ENCODE results near the gene EIF4E3. TPM values are rescaled to one million over a fixed set of nuclear protein-coding genes. Genes with fewer than 3 reads are reported as not detected.

EIF4E3 gene
- total RNA-seq, 2 experiments from 2014 or later = 48.2 to 50.4 TPM

DNA sequence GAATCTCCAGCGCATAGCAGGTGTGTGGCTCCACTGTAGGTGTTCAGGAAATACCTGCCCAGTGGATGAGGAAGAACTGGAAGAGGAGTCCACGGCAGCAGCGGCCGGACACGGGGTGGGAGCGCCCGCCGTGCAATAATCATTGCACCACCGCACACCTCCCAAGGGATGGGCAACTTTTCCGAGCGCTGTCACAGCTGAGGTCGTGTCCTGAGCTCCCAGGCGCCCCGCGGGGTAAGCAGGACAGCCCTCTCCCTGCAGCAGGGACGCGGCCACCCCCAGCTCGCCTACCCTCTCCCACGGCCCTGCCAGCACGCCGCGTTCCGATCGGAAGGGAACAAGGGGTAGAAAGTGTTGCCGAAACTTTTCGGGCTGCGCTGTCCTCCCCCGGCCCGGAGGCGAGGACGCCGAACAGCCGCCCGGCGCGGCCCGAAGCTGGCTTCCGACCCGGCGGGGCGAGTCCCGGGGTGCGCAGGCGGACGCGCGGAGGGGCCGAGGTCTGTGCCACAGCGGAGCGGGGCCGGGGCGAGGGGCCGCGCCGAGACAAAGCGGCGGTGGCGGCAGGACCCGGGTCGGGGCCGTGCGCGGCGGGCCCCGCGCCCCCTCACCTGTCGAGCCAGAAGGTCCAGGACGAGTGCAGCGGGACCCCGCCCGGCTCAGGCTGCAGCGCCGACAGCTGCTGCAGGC lies 475 bp downstream of the EIF4E3 start:
- Mint-ChIP-seq H3K36me3 (ENCODE audit: low read depth) (peaks cover 34% of the 10 kb centered on the region), H3K27ac (peak overlapping the region; percentile 91), H3K4me3 (peak overlapping the region; percentile 89), H3K27me3 (no peaks in the 10 kb centered on the region), H3K9me3 (no peaks in the 10 kb centered on the region), H3K4me1 (ENCODE audit: low read depth) (peaks cover 74% of the 10 kb centered on the region)
- CTCF ChIA-PET = interaction anchor here (0.5 to 2.4 kb wide), 2 partner anchors 13 to 780 kb away, joined by 4 to 6 read pairs; no protein-coding TSS in a partner anchor
- peaks cover 62% of the 10 kb centered on the region for H3K4me1 ChIP-seq (ENCODE audit: insufficient read depth, low read length)
- POLR2A ChIA-PET = interaction anchor here (1.0 to 5.2 kb wide), 7 partner anchors 8 to 1057 kb away, joined by 3 to 24 read pairs (median 4); no protein-coding TSS in a partner anchor
- intact Hi-C loops (cut with DNase I, micrococcal nuclease) = loop anchor here in 1 of 2 experiments (5.0 to 10.0 kb wide), 5 partner anchors 530 to 1123 kb away; partner anchors contain the start of genes RYBP and SHQ1
- H3K27me3 ChIP-seq (ENCODE audit: control insufficient read depth in 1 of 2, insufficient read depth in 2 of 2, low read length in 2 of 2) = no peaks in the 10 kb centered on the region
- no peaks in the 10 kb centered on the region for H3K9me3 ChIP-seq (ENCODE audit: control insufficient read depth in 1 of 2, insufficient read depth in 1 of 2, low read length in 2 of 2)
- no peaks in the 10 kb centered on the region for H3K36me3 ChIP-seq (ENCODE audit: insufficient read depth, low read length)
- peak overlapping the region; percentile 62 to 63 for H3K27ac ChIP-seq (ENCODE audit: low read depth in 1 of 2, low read length in 2 of 2)
- ATAC-seq (ENCODE audit: poor library complexity) (peak; percentile 7), DNase-seq (peak in 6 of 14 experiments; percentile 22 to 63 (median 48))
- TF ChIP-seq, protein P1, sequence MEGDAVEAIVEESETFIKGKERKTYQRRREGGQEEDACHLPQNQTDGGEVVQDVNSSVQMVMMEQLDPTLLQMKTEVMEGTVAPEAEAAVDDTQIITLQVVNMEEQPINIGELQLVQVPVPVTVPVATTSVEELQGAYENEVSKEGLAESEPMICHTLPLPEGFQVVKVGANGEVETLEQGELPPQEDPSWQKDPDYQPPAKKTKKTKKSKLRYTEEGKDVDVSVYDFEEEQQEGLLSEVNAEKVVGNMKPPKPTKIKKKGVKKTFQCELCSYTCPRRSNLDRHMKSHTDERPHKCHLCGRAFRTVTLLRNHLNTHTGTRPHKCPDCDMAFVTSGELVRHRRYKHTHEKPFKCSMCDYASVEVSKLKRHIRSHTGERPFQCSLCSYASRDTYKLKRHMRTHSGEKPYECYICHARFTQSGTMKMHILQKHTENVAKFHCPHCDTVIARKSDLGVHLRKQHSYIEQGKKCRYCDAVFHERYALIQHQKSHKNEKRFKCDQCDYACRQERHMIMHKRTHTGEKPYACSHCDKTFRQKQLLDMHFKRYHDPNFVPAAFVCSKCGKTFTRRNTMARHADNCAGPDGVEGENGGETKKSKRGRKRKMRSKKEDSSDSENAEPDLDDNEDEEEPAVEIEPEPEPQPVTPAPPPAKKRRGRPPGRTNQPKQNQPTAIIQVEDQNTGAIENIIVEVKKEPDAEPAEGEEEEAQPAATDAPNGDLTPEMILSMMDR (IDR thresholded peaks at IDR 0.05) = no peak
- H3K4me3 ChIP-seq (ENCODE audit: low read length) = peak overlapping the region; percentile 90

GRCh38 chr3:71724171-71724453 lies 1.1 kb downstream of the EIF4E3 start:
- Mint-ChIP-seq H3K4me1 (ENCODE audit: low read depth) (peaks cover 73% of the 10 kb centered on the region), H3K27ac (peak overlapping the region; percentile 91), H3K36me3 (ENCODE audit: low read depth) (peaks cover 39% of the 10 kb centered on the region), H3K9me3 (no peaks in the 10 kb centered on the region), H3K4me3 (peak overlapping the region; percentile 89), H3K27me3 (no peaks in the 10 kb centered on the region)
- no peaks in the 10 kb centered on the region for H3K27me3 ChIP-seq (ENCODE audit: control insufficient read depth in 1 of 2, insufficient read depth in 2 of 2, low read length in 2 of 2)
- ATAC-seq (ENCODE audit: poor library complexity) (no peak), DNase-seq (no peak)
- H3K4me1 ChIP-seq (ENCODE audit: insufficient read depth, low read length) = peaks cover 62% of the 10 kb centered on the region
- CTCF ChIA-PET = interaction anchor here (0.5 to 2.4 kb wide), 3 partner anchors 13 to 781 kb away, joined by 3 to 6 read pairs (median 4); no protein-coding TSS in a partner anchor
- intact Hi-C loops (cut with DNase I, micrococcal nuclease) = loop anchor here in 1 of 2 experiments (10.0 kb wide), 1 partner anchor 531 kb away; no protein-coding TSS in a partner anchor
- H3K9me3 ChIP-seq (ENCODE audit: control insufficient read depth in 1 of 2, insufficient read depth in 1 of 2, low read length in 2 of 2) = no peaks in the 10 kb centered on the region
- TF ChIP-seq, protein P1 (IDR thresholded peaks at IDR 0.05) = no peak
- H3K36me3 ChIP-seq (ENCODE audit: insufficient read depth, low read length) = no peaks in the 10 kb centered on the region
- peak overlapping the region; percentile 62 to 63 for H3K27ac ChIP-seq (ENCODE audit: low read depth in 1 of 2, low read length in 2 of 2)
- POLR2A ChIA-PET = interaction anchor here (1.0 to 5.2 kb wide), 6 partner anchors 7 to 1058 kb away, joined by 4 to 24 read pairs (median 4); no protein-coding TSS in a partner anchor
- H3K4me3 ChIP-seq (ENCODE audit: low read length) = peak overlapping the region; percentile 90

- peak overlapping the region; percentile 89 for H3K4me3 Mint-ChIP-seq
- no peaks in the 10 kb centered on the region for H3K9me3 Mint-ChIP-seq
- no peaks in the 10 kb centered on the region for H3K27me3 ChIP-seq (ENCODE audit: control insufficient read depth in 1 of 2, insufficient read depth in 2 of 2, low read length in 2 of 2)
- H3K4me1 ChIP-seq (ENCODE audit: insufficient read depth, low read length) = peaks cover 62% of the 10 kb centered on the region
- no peaks in the 10 kb centered on the region for H3K9me3 ChIP-seq (ENCODE audit: control insufficient read depth in 1 of 2, insufficient read depth in 1 of 2, low read length in 2 of 2)
- no peaks in the 10 kb centered on the region for H3K27me3 Mint-ChIP-seq
- ChIA-PET POLR2A (interaction anchor here (1.0 to 5.2 kb wide), 5 partner anchors 13 to 1058 kb away, joined by 4 to 24 read pairs (median 5); no protein-coding TSS in a partner anchor), CTCF (interaction anchor here (1.1 to 2.4 kb wide), 2 partner anchors 12 to 13 kb away, joined by 3 to 6 read pairs; no protein-coding TSS in a partner anchor)
- intact Hi-C loops (cut with DNase I, micrococcal nuclease) = loop anchor here (1.0 to 10.0 kb wide), 3 partner anchors 12 to 531 kb away; no protein-coding TSS in a partner anchor
- peaks cover 41% of the 10 kb centered on the region for H3K36me3 Mint-ChIP-seq (ENCODE audit: low read depth)
- peak overlapping the region; percentile 90 for H3K4me3 ChIP-seq (ENCODE audit: low read length)
- TF ChIP-seq, protein P1 (IDR thresholded peaks at IDR 0.05) = no peak
- H3K27ac ChIP-seq (ENCODE audit: low read depth in 1 of 2, low read length in 2 of 2) = peak overlapping the region; percentile 62 to 63
- no peaks in the 10 kb centered on the region for H3K36me3 ChIP-seq (ENCODE audit: insufficient read depth, low read length)
- DNase-seq (peak in 11 of 14 experiments; percentile 22 to 89 (median 47)), ATAC-seq (ENCODE audit: poor library complexity) (peak; percentile 59)
- peaks cover 73% of the 10 kb centered on the region for H3K4me1 Mint-ChIP-seq (ENCODE audit: low read depth)
- peak overlapping the region; percentile 91 for H3K27ac Mint-ChIP-seq
These were observed 1.6 kb downstream of the EIF4E3 start for GRCh38 chr3:71723452-71724170.

All from CD4-positive, alpha-beta T cell (primary cell).